Keratinocyte (primary cell): ENCODE results near the gene PRSS58. TPM values are rescaled to one million over a fixed set of nuclear protein-coding genes. Genes with fewer than 3 reads are reported as not detected.

Experiments used
- DNase-seq: peaks from one replicate; pipeline ENCODE4 v3.0.0-alpha.2; 2011; ENCODE audit warnings: low read depth, missing footprints, low spot score
- FAIRE-seq: peaks from 2 replicates; lab custom pipeline; 2011; peaks lifted over from hg19 to GRCh38; lab: Jason Lieb, UNC
- H2AFZ ChIP-seq: 2 replicates; pipeline ENCODE4 v1.6.0; 2012; ENCODE audit warnings: low read length, control low read depth, inconsistent platforms; ENCODE audit not compliant: control insufficient read depth
- H3K27ac ChIP-seq: 2 replicates; pipeline ENCODE4 v1.5.1; 2011; ENCODE audit warnings: low read length; ENCODE audit not compliant: control insufficient read depth, insufficient read depth
- H3K27me3 ChIP-seq: 3 replicates; pipeline ENCODE4 v1.6.0; 2011; ENCODE audit warnings: low read length; ENCODE audit not compliant: control insufficient read depth, insufficient read depth; ENCODE audit errors: extremely low read depth
- H3K36me3 ChIP-seq, 2 experiments: 2 replicates in 1 of 2; 3 replicates in 1 of 2; pipeline ENCODE4 v1.5.1; 2011; ENCODE audit warnings: low read length in 2 of 2, mild to moderate bottlenecking in 1 of 2; ENCODE audit not compliant: control insufficient read depth in 2 of 2, insufficient read depth in 2 of 2; ENCODE audit errors: extremely low read depth in 1 of 2
- H3K4me1 ChIP-seq: 3 replicates; pipeline ENCODE4 v1.5.1; 2011; ENCODE audit warnings: low read length; ENCODE audit not compliant: control insufficient read depth, insufficient read depth; ENCODE audit errors: extremely low read depth
- H3K4me2 ChIP-seq: 3 replicates; pipeline ENCODE4 v1.6.0; 2011; ENCODE audit warnings: low read depth, low read length; ENCODE audit not compliant: control insufficient read depth, insufficient read depth; ENCODE audit errors: extremely low read depth
- H3K4me3 ChIP-seq, 3 experiments: fragments of 200-600 bp in 1 of 3; sonication (generic) in 1 of 3; 2 replicates in 2 of 3; 3 replicates in 1 of 3; pipeline ENCODE4 v1.5.1; 2011 to 2016; ENCODE audit warnings: low read length in 3 of 3, mild to moderate bottlenecking in 3 of 3, control low read depth in 2 of 3, inconsistent platforms in 1 of 3, low read depth in 1 of 3, mixed read lengths in 1 of 3, mixed run types in 1 of 3, moderate library complexity in 1 of 3; ENCODE audit not compliant: control insufficient read depth in 2 of 3, insufficient read depth in 2 of 3; ENCODE audit errors: extremely low read depth in 1 of 3
- H3K79me2 ChIP-seq: 2 replicates; pipeline ENCODE4 v1.6.0; 2012; ENCODE audit warnings: low read length; ENCODE audit not compliant: control insufficient read depth, insufficient read depth
- H3K9ac ChIP-seq: 3 replicates; pipeline ENCODE4 v1.6.0; 2011; ENCODE audit warnings: low read length; ENCODE audit not compliant: control insufficient read depth, insufficient read depth; ENCODE audit errors: extremely low read depth
- H3K9me1 ChIP-seq: 3 replicates; pipeline ENCODE4 v1.6.0; 2011; ENCODE audit warnings: low read length; ENCODE audit not compliant: control insufficient read depth, insufficient read depth; ENCODE audit errors: extremely low read depth
- H3K9me3 ChIP-seq: 2 replicates; pipeline ENCODE4 v1.5.1; 2012; ENCODE audit warnings: low read depth, low read length; ENCODE audit not compliant: control insufficient read depth
- H4K20me1 ChIP-seq: 3 replicates; pipeline ENCODE4 v1.6.0; 2011; ENCODE audit warnings: low read length; ENCODE audit not compliant: control insufficient read depth, insufficient read depth; ENCODE audit errors: extremely low read depth
- EZH2 ChIP-seq: IDR thresholded peaks from one replicate; pipeline ENCODE4 v1.6.1; 2012; ENCODE audit warnings: inconsistent platforms, mild to moderate bottlenecking, low read length, moderate library complexity
- dilution Hi-C: fragments of 300-500 bp; cut with MboI; formaldehyde crosslinking; loops from one replicate; pipeline ENCODE4 v1.7.0; 2020; ENCODE audit warnings: low sequenced_read_pairs; ENCODE audit not compliant: extremely low pct_ligation_motif_present
- polyA plus RNA-seq, 5 experiments: library from polyadenylated mRNA; depleted of rRNA in 3 of 5; stranded (reverse) in 3 of 5; stranded (forward) in 1 of 5; unstranded in 1 of 5; fragments of >200 nt; gene quantifications; 1 replicate in 1 of 5; 2 replicates in 3 of 5; 3 replicates in 1 of 5; pipeline versions ENCODE4 v1.2.1 to v1.2.3, GENCODE V29; 2011 to 2012; ENCODE audit warnings: missing spikeins in 2 of 5, low read depth in 1 of 5, low replicate concordance in 1 of 5
- TF ChIP-seq, protein P1 (sequence below), 3 experiments: IDR thresholded peaks in 1 of 3; conservative IDR thresholded peaks in 1 of 3; optimal IDR thresholded peaks in 1 of 3; 2 replicates in 2 of 3; 3 replicates in 1 of 3; pipeline versions ENCODE3 to v1.5.1; 2011; ENCODE audit warnings: low read length in 3 of 3, mild to moderate bottlenecking in 3 of 3, moderate library complexity in 2 of 3, control low read depth in 1 of 3, inconsistent platforms in 1 of 3; ENCODE audit not compliant: insufficient read depth in 2 of 3; ENCODE audit errors: extremely low read depth in 1 of 3

Gene PRSS58
- polyA plus RNA-seq, 1 donor (not counting 4 experiments of a cell fraction or from before 2014, with no cell fraction given): not detected

DNA sequence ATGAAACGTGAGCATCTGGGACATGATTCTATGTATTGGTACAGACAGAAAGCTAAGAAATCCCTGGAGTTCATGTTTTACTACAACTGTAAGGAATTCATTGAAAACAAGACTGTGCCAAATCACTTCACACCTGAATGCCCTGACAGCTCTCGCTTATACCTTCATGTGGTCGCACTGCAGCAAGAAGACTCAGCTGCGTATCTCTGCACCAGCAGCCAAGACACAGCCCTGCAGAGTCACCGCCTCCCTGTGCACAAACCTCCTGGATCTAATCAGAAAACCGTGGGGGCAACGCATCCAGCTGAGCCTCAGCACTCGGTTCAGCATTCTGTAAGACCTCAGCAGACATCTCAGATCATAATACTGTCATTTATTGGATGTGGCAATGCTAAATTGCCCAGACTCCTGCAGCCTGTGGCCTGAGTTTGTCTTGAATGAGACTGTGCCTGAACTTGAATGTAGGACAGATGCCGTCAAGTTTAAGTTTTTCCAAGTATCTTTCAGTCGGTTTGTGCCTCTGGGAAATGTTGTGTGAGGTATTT lies 41.5 kb upstream of the PRSS58 start:
- TF ChIP-seq, protein P1, sequence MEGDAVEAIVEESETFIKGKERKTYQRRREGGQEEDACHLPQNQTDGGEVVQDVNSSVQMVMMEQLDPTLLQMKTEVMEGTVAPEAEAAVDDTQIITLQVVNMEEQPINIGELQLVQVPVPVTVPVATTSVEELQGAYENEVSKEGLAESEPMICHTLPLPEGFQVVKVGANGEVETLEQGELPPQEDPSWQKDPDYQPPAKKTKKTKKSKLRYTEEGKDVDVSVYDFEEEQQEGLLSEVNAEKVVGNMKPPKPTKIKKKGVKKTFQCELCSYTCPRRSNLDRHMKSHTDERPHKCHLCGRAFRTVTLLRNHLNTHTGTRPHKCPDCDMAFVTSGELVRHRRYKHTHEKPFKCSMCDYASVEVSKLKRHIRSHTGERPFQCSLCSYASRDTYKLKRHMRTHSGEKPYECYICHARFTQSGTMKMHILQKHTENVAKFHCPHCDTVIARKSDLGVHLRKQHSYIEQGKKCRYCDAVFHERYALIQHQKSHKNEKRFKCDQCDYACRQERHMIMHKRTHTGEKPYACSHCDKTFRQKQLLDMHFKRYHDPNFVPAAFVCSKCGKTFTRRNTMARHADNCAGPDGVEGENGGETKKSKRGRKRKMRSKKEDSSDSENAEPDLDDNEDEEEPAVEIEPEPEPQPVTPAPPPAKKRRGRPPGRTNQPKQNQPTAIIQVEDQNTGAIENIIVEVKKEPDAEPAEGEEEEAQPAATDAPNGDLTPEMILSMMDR (optimal IDR thresholded peaks at IDR 0.05 in 1 of 3, IDR thresholded peaks at IDR 0.05 in 1 of 3, conservative IDR thresholded peaks at IDR 0.05 in 1 of 3; ENCODE audit: extremely low read depth in 1 of 3, insufficient read depth in 2 of 3, low read length in 3 of 3): no peak
- no peak for TF ChIP-seq EZH2
- Histone ChIP-seq H3K27ac (no peak overlapping the region), H3K36me3 (no peaks in the 10 kb centered on the region), H3K4me1 (no peaks in the 10 kb centered on the region), H3K27me3 (peaks cover 6% of the 10 kb centered on the region), H3K9me3 (no peaks in the 10 kb centered on the region), H3K9me1 (no peaks in the 10 kb centered on the region), H3K9ac (no peak overlapping the region), H3K4me3 (no peak overlapping the region), H3K79me2 (no peaks in the 10 kb centered on the region), H3K4me2 (no peak overlapping the region), H4K20me1 (no peaks in the 10 kb centered on the region), H2AFZ (no peak overlapping the region)
- FAIRE-seq: no peak
- no peak for DNase-seq
- dilution Hi-C loops: no loop called here

DNA sequence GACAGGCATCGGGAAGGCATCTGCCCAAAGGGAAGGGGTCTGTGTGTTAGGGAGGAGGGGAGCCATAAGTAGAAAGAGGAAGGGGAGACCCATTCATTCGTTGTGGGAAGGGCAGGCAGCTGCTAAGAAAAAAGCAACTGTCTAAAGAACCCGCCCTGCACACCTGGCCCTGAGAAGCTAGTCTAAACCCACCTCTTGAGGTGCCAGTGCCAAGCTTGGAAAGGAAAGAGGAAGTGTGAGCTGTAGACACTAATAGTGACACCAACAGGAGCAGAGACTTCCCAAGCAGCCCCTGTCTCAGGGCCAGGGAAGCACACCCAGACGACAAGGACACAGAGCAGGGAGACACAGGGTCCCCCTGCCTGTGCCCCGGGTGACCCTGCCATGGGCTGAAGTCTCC lies 40.8 kb upstream of the PRSS58 start:
- no peaks in the 10 kb centered on the region for H3K79me2 ChIP-seq
- DNase-seq (no peak), FAIRE-seq (no peak)
- no peaks in the 10 kb centered on the region for H3K9me3 ChIP-seq
- TF ChIP-seq, protein P1 (optimal IDR thresholded peaks at IDR 0.05 in 1 of 3, IDR thresholded peaks at IDR 0.05 in 1 of 3, conservative IDR thresholded peaks at IDR 0.05 in 1 of 3; ENCODE audit: extremely low read depth in 1 of 3, insufficient read depth in 2 of 3, low read length in 3 of 3): no peak
- TF ChIP-seq EZH2: no peak
- H3K4me2 ChIP-seq: no peak overlapping the region
- H3K27me3 ChIP-seq: peaks cover 6% of the 10 kb centered on the region
- no peaks in the 10 kb centered on the region for H3K4me1 ChIP-seq
- H3K9me1 ChIP-seq: no peaks in the 10 kb centered on the region
- no peaks in the 10 kb centered on the region for H4K20me1 ChIP-seq
- no peak overlapping the region for H3K27ac ChIP-seq
- no peak overlapping the region for H3K4me3 ChIP-seq
- no peak overlapping the region for H2AFZ ChIP-seq
- dilution Hi-C loops: no loop called here
- no peak overlapping the region for H3K9ac ChIP-seq
- no peaks in the 10 kb centered on the region for H3K36me3 ChIP-seq
